Medulla oblongata (tissue), 1 donor: ENCODE measurements around the gene EIF4EBP3.

Source experiments
- DNase-seq: peaks from one replicate; pipeline ENCODE4 v3.0.0-alpha.2; 2015; ENCODE audit errors: extremely low spot score

Gene EIF4EBP3

GRCh38 chr5:140557136-140557805 lies 9.8 kb downstream of the EIF4EBP3 start, which contains the start of gene SRA1:
TSS of gene SRA1 (minus strand) at chr5:140557473. CDS start at chr5:140557452, 21 bp downstream.
- peak; percentile 96 for DNase-seq

- no peak for DNase-seq
Observed at GRCh38 chr5:140557965-140558364, 10.5 kb downstream of the EIF4EBP3 start.

- DNase-seq: no peak
Observed at GRCh38 chr5:140558542-140558941, 11.1 kb downstream of the EIF4EBP3 start.

- DNase-seq: no peak
Observed at GRCh38 chr5:140560227-140560626, 12.8 kb downstream of the EIF4EBP3 start.

- no peak for DNase-seq
Observed at GRCh38 chr5:140561753-140562523, 14.5 kb downstream of the EIF4EBP3 start.

- DNase-seq: no peak
Observed at GRCh38 chr5:140563596-140563995, 16.1 kb downstream of the EIF4EBP3 start.

- DNase-seq: peak; percentile 99
Observed at GRCh38 chr5:140564196-140565023, 16.9 kb downstream of the EIF4EBP3 start, which contains the start of the genes APBB3 and SLC35A4. TSS of gene APBB3 (minus strand) at chr5:140564598. CDS start at chr5:140564245, 353 bp downstream. TSS of gene SLC35A4 (plus strand) at chr5:140564828. CDS start at chr5:140567170, 2,342 bp downstream.

GRCh38 chr5:140565024-140565779 lies 17.7 kb downstream of the EIF4EBP3 start:
- no peak for DNase-seq

- DNase-seq: no peak
Observed at GRCh38 chr5:140565780-140566095, 18.3 kb downstream of the EIF4EBP3 start.

GRCh38 chr5:140566665-140567064 lies 19.2 kb downstream of the EIF4EBP3 start:
- no peak for DNase-seq

GRCh38 chr5:140567136-140567818 lies 19.8 kb downstream of the EIF4EBP3 start:
- DNase-seq: no peak

GRCh38 chr5:140567871-140568270 lies 20.4 kb downstream of the EIF4EBP3 start:
- DNase-seq: no peak

- no peak for DNase-seq
Observed at GRCh38 chr5:140568443-140569063, 21.1 kb downstream of the EIF4EBP3 start.

- DNase-seq: peak; percentile 79
Observed at GRCh38 chr5:140569197-140569596, 21.7 kb downstream of the EIF4EBP3 start.

- no peak for DNase-seq
Observed at GRCh38 chr5:140570058-140570457, 22.6 kb downstream of the EIF4EBP3 start.

GRCh38 chr5:140570488-140570887 lies 23.0 kb downstream of the EIF4EBP3 start:
- no peak for DNase-seq

GRCh38 chr5:140571105-140571504 lies 23.6 kb downstream of the EIF4EBP3 start:
- DNase-seq: no peak

- DNase-seq: no peak
Observed at GRCh38 chr5:140573683-140574082, 26.2 kb downstream of the EIF4EBP3 start.

- DNase-seq: no peak
Observed at GRCh38 chr5:140574165-140574564, 26.7 kb downstream of the EIF4EBP3 start.

- peak; percentile 84 for DNase-seq
Observed at GRCh38 chr5:140575309-140575708, 27.8 kb downstream of the EIF4EBP3 start.
